NCI-H1105 (cell line): ENCODE measurements around the gene ZNHIT2.

ENCODE experiments used
- DNase-seq: peaks from one replicate; lab custom pipeline; 2025; lab: John Stamatoyannopoulos, UW

Gene ZNHIT2

GRCh38 chr11:65134240-65134951 is 16.9 kb upstream of the ZNHIT2 start, which contains the start of gene SYVN1:
SYVN1 (minus strand) TSS chr11:65134519; CDS start chr11:65133601, 918 bp downstream.
- DNase-seq: peak; percentile 83

DNA sequence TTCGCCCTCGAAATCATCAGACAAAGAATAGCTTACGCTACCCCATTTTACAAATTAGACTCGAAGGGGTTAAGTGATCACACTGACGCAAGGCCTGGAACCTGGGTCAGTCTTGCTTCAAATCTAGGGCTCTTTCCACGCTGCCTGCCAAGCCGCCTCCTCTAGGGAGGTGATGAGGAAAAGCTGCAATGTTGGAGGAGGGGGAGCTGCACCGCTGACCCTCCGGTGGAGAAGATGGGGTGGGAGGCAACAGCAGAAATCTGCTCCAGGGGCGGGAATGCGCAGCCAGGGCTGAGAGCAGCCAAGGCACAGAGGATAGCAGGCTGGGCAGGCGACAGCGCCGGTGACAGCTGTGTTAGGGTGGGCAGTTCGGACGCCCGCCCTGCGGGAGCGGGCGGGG is 16.2 kb upstream of the ZNHIT2 start:
- DNase-seq: no peak

DNA sequence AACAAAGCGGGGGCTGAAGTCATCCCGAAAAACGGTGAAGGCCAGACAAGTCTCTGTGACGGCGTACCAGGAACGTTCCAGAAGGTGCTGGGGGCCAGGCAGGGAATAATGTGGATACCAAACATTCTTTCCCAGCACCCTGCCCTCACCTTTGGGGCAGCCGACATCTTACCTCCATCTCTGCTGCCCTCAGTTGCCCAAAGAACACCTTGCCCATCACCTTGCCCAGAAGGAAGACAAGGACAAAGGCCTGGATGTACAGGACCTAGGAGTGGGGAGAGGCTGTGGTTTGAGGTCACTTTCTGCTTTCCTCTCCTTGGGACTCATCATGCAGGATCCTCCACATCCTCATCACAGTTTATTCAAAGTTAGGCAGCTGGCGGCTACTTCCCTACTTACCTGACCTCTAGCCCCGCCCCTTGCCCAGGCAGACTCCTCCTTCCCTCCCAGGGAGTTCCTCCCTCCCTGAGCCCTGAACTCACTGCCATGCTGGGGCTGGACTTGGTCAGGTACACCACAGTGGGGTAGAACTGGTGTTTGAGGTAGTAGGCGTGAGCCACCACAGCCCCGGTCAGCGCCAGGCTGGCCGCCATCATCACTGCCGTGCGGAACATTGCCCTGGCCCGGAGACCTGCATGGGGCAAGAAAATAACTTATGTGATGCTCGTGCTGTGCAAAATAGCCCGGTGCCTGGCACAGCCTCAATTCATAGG is 15.6 kb upstream of the ZNHIT2 start:
- DNase-seq: peak; percentile 21

- DNase-seq: no peak
Observed at GRCh38 chr11:65132238-65132987, 14.9 kb upstream of the ZNHIT2 start.

- no peak for DNase-seq
Observed at GRCh38 chr11:65131895-65132237, 14.4 kb upstream of the ZNHIT2 start.

DNA sequence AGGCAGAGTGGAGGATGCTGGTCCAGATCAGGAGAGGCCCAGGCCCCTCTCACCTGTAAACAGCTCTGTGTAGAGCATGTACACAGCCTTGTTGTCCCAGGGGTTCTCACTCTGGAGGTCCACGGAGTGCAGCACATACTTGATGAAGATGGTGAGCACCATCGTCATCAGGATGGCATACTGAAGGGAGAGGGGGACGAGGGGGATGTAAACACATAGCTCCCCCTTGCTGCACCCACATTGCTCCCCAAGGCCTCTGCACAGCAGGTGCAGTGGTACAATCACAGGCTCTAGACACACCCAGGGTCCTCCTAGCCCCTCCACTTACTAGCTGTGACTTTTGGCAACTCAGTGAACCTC is 13.9 kb upstream of the ZNHIT2 start:
- DNase-seq: no peak

DNA sequence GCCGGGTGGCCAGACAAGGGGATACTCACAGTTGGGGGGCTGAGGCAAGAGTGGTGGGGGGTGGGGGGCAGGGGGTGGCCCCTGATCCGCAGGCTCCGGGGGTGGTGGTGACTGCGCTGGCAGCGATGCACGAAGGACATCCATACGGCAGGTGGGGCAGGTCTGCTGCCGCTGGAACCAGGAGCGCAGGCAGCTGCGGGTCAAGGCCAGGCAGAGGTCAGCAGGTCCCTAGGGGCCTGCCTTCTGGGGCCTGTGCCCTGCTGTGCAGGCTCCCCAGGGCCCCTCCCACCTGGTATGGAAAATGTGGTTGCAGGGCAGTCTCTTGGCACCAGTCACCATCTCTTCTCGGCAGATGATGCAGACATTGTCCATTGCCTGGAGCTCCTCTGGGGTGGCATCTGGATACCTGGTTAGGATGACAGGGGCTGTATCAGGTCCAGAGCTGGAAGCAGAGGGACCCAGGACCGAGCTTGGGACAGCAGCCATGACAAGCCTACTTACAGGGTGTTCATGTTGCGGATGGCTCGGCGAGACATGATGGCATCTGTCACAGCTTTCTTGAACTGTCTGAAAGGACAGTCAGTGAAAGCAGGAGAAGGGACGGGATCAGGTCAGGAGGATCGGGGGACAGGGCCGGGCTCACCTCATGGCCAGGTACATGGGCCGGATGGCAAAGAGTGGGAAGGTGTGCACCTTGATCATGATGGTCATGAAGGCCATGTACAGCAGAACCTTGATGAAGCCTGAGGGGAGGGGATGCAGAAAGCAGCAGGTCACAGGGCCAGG is 13.3 kb upstream of the ZNHIT2 start:
- no peak for DNase-seq

DNA sequence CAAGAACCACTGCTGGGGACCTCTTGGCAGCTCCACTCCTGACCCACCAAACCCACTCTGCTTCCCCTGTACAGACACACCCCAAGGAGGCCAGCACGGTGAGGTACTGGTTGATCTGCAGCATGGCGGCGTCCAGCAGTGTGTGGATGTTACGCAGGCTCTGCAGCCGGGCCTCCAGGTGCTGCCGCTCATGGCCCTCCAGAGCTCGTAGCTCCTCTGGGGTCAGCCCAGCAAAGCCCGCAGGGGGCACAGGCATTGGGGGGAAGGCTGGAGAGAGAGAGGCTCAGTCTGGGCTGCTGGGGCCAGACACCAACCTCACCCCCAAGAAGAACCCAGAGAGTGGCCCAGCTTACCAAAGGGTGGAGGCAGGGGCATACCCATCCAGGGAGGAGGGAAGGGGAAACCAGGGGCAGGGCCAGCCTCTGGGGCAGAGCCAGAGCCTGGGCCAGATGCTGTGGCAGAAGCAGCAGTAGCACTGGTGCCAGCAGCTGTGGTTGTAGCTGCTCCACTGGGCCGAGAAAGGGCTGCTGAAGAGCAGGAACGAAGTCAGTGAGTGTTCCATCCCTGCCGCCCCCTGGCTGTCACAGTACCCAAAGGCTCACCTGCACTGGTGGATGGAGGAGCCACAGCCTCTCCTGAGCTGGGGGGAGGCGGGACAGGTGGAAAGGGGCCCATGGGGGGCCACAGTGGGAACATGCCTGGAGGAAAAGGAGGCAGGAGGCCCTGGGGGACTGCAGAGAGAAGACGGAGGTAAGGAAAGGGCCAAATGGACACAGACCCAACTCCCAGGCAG is 12.3 kb upstream of the ZNHIT2 start:
- DNase-seq: no peak

- no peak for DNase-seq
Observed at GRCh38 chr11:65128182-65129145, 11.0 kb upstream of the ZNHIT2 start.

GRCh38 chr11:65127473-65128181 is 10.1 kb upstream of the ZNHIT2 start:
- DNase-seq: no peak

DNA sequence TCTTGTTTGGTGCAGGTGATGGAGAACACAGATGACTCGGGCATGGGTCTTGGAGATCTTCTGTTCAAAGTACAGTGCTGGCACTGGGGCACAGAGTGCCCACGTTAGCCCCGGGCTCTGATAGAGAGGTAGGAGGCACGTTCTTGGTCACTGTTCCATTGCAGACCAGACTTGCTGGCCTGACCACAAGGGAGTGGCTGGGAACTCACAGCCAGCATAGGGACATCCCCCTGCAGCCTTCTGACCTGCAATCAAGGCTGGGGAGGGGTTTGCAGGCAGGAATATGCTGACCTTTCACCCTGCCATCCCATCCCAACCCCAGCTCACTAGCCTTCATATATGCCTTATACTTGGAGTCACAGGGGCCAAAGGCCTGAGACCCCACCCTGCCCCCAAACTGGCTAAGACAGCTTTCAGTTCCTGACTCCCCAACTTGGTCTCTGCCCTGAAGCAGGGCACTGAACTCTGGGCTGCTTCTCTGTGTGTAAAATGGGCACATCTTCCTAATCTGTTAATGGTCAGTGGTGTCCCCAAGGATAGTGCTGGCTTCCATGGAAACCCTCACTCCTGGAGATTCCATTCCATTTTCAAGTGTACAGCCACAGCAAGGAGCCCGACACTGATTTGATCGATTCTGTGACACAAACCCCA is 9.2 kb upstream of the ZNHIT2 start:
- no peak for DNase-seq

GRCh38 chr11:65125197-65126056 is 7.9 kb upstream of the ZNHIT2 start:
- DNase-seq: no peak

- DNase-seq: no peak
Observed at GRCh38 chr11:65124480-65125196, 7.1 kb upstream of the ZNHIT2 start.

GRCh38 chr11:65121865-65122696 is 4.6 kb upstream of the ZNHIT2 start, which contains the start of the genes FAU and MRPL49:
FAU (minus strand) TSS chr11:65122134; CDS start chr11:65121813, 321 bp downstream.
MRPL49 (plus strand) TSS chr11:65122321; CDS start chr11:65122347, 26 bp downstream.
- DNase-seq: peak; percentile 99

DNA sequence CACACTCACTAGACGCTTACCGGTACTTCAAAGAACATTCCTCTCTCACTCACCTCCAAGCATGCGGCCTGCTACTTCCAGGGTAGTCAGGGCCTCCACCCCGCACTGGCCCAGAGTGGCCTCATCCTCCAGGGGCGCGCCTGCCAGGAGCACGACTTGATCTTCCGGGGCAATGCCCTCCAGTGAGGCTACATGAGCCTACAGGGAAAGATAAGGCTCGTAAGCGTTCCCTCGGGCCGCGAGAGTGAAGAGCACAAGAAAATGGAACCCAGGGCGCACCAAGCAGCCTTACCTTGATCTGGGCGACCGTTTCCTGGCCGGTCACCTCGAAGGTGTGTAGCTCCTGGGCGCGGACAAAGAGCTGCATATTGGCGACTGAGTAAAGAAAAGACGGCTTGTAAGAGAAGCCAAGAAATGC is 4.0 kb upstream of the ZNHIT2 start:
- no peak for DNase-seq

GRCh38 chr11:65120831-65121230 is 3.3 kb upstream of the ZNHIT2 start:
- DNase-seq: no peak
